Type B pancreatic cell (in vitro differentiated cells): Measurements from ENCODE around the gene CNTNAP1. TPM values are rescaled to one million over a fixed set of nuclear protein-coding genes. Genes with fewer than 3 reads are reported as not detected.

Experiments
- DNase-seq: peaks from one replicate; pipeline ENCODE4 v3.0.0; 2021; ENCODE audit warnings: mixed read lengths; ENCODE audit not compliant: unreplicated experiment; ENCODE audit errors: extremely low spot score
- H3K27ac Mint-ChIP-seq: 2 replicates; pipeline ENCODE4 v1.8.0; 2021; ENCODE audit warnings: mild to moderate bottlenecking, mixed read lengths
- H3K27me3 Mint-ChIP-seq: 2 replicates; pipeline ENCODE4 v1.8.0; 2021; ENCODE audit warnings: mixed read lengths
- H3K36me3 Mint-ChIP-seq: 2 replicates; pipeline ENCODE4 v1.8.0; 2021; ENCODE audit warnings: mixed read lengths
- H3K4me1 Mint-ChIP-seq: one replicate; pipeline ENCODE4 v1.8.0; 2021; ENCODE audit warnings: mixed read lengths; ENCODE audit not compliant: unreplicated experiment
- H3K4me3 Mint-ChIP-seq: 2 replicates; pipeline ENCODE4 v1.8.0; 2021; ENCODE audit warnings: mild to moderate bottlenecking, mixed read lengths
- H3K9me3 Mint-ChIP-seq: 2 replicates; pipeline ENCODE4 v1.8.0; 2021; ENCODE audit warnings: mixed read lengths
- total RNA-seq: library from RNA; stranded (reverse); gene quantifications from 2 replicates; pipeline ENCODE4 v1.2.1, GENCODE V29; 2021; ENCODE audit warnings: low replicate concordance
- TF ChIP-seq, protein P1 (sequence below): fragments of 200-600 bp; sonication (generic); conservative IDR thresholded peaks from 2 replicates; pipeline ENCODE4 v1.5.0; 2021; ENCODE audit warnings: antibody characterized with exemption, mild to moderate bottlenecking

The CNTNAP1 gene
- total RNA-seq, 1 donor from 2014 or later: 17.8 TPM

DNA sequence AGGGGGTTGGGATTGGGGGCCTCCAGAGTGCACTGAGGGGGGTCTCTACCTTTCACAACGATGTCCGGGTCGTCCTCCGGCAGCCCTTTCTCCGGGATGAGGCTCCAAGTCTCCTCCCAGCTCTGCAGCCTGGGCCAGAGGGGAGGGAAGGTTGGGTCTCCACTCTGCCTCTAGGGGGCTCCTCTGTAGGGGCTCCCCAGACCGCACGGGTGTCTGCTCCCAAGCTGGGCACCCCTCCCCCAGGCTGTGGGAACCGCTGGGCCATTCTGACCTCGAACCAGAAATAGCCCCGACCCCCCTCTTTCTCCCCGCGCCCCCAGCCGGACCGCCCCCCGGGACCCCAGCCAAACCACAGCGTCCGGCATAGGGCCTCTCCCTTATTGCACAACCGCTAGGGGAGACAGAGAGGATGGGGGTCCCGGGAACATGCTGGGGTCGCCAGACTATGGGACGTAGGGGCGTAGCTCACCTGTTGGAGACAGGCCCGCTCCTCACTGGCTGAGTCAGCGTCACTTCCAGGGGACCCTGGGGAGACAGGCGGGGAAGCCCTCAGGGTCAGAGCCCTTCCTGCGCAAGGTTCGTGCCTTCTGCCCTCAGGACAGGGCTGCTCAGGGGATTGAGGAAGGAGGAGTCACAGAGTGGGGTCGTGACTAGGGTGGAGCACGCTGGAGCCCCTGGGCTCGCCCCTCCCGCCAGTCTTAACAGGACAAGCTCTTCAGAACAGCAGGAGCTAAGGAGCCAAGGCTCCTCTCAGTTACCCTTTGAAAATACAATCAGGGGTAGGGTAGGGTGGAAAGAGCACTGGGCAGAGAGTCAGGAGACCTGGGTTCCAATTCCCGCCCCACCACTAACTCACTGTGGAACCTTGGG is 8.2 kb upstream of the CNTNAP1 start:
- Mint-ChIP-seq H3K36me3 (peaks cover 10% of the 10 kb centered on the region), H3K4me3 (peak overlapping the region; percentile 86), H3K4me1 (peaks cover 26% of the 10 kb centered on the region), H3K9me3 (no peaks in the 10 kb centered on the region), H3K27me3 (peaks cover 3% of the 10 kb centered on the region), H3K27ac (peak overlapping the region; percentile 84)
- no peak for DNase-seq
- TF ChIP-seq, protein P1, sequence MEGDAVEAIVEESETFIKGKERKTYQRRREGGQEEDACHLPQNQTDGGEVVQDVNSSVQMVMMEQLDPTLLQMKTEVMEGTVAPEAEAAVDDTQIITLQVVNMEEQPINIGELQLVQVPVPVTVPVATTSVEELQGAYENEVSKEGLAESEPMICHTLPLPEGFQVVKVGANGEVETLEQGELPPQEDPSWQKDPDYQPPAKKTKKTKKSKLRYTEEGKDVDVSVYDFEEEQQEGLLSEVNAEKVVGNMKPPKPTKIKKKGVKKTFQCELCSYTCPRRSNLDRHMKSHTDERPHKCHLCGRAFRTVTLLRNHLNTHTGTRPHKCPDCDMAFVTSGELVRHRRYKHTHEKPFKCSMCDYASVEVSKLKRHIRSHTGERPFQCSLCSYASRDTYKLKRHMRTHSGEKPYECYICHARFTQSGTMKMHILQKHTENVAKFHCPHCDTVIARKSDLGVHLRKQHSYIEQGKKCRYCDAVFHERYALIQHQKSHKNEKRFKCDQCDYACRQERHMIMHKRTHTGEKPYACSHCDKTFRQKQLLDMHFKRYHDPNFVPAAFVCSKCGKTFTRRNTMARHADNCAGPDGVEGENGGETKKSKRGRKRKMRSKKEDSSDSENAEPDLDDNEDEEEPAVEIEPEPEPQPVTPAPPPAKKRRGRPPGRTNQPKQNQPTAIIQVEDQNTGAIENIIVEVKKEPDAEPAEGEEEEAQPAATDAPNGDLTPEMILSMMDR: peak; percentile 62

DNA sequence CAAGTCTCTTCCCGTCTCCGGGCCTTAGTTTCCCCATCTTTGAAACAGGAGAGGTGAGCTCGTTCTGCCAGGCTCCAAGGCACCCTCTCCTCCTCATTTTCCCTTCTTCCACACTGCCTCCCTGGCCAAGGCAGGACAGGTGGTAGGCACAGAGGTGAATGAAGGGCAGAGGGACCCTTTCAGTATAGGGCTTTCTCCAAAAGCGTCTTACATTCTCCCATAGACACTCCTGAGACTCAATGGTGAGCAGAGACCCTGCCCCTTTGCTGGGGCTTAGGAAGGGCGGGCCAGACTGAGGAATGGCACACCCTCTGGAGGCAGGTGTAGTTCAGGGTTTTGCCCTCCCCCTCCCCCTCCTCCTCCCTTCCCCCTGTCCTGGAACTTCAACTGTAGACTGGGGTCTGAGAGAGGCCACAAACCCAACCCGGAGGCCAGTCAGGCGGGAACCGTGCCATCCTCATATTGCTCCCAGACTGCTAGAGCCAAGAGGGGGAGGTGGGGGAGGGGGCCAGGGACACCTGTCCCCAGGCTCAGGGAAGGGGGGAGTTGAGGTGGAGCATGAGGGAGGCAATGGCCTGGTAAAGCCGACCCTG is 7.5 kb upstream of the CNTNAP1 start:
- TF ChIP-seq, protein P1: no peak
- H3K4me1 Mint-ChIP-seq: peaks cover 29% of the 10 kb centered on the region
- no peak for DNase-seq
- peak overlapping the region; percentile 84 for H3K27ac Mint-ChIP-seq
- peak overlapping the region; percentile 86 for H3K4me3 Mint-ChIP-seq
- H3K27me3 Mint-ChIP-seq: peaks cover 3% of the 10 kb centered on the region
- H3K9me3 Mint-ChIP-seq: no peaks in the 10 kb centered on the region
- H3K36me3 Mint-ChIP-seq: peaks cover 6% of the 10 kb centered on the region

DNA sequence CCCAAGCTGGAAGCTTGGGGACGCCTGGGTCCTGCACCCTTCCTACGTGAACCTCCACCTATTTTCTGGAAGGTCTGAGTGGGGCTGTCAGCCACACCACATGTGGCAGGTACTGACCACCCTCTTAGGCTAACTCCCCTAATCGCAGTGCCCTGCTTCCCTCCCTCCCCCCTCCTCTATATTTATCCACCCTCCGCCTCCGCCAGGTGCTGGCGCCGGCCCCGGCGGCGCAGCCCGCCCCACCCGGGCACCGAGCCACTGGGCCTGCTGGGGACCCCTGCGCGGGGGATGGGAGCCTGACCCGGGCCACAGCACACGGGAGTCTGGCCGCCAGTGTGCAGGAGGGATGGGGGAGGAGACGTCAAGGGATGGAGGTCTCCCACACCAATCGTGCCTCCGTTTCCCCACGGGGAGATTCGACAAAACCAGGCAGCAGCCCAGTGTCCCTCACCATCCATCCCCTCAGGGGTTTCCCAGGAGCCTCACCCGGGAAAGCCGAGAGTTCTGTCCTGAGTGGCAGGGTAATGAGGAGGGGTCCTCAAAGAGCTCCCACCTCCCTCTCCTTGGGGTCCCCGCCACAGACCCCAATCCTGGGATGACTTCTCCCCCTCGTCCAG is 6.9 kb upstream of the CNTNAP1 start:
- DNase-seq: no peak
- peaks cover 6% of the 10 kb centered on the region for H3K36me3 Mint-ChIP-seq

DNA sequence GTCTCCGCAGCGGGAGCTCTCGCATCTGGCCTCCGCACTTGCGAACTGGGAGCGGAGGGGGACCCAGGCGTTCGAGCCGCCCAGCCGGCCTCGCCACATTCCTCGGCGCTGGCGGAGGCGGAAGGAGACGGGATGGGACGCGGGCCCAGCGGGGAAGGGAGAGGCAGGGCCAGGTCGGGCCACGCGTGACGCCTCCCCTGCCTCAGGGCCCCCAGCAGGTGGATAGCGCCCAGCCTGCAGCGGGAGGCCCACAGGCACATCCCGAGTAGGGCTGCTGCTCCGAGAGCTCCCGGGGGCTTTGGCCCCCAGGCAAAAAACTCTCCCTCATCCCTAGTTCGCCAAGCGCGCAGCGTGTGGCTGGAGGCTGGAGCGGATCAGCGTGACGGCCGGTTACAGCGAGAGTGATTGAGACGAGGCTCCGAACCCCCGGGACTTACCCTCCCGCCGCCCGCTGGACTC is 6.3 kb upstream of the CNTNAP1 start:
- DNase-seq: no peak
- H3K27me3 Mint-ChIP-seq: peaks cover 3% of the 10 kb centered on the region
- H3K4me3 Mint-ChIP-seq: peak overlapping the region; percentile 97

More for the DNA sequence above, 6.9 kb upstream of the CNTNAP1 start:
- TF ChIP-seq, protein P1: no peak
- H3K4me1 Mint-ChIP-seq: peaks cover 31% of the 10 kb centered on the region
- no peaks in the 10 kb centered on the region for H3K9me3 Mint-ChIP-seq
- peak overlapping the region; percentile 97 for H3K4me3 Mint-ChIP-seq
- H3K27ac Mint-ChIP-seq: peak overlapping the region; percentile 84
- peaks cover 3% of the 10 kb centered on the region for H3K27me3 Mint-ChIP-seq

DNA sequence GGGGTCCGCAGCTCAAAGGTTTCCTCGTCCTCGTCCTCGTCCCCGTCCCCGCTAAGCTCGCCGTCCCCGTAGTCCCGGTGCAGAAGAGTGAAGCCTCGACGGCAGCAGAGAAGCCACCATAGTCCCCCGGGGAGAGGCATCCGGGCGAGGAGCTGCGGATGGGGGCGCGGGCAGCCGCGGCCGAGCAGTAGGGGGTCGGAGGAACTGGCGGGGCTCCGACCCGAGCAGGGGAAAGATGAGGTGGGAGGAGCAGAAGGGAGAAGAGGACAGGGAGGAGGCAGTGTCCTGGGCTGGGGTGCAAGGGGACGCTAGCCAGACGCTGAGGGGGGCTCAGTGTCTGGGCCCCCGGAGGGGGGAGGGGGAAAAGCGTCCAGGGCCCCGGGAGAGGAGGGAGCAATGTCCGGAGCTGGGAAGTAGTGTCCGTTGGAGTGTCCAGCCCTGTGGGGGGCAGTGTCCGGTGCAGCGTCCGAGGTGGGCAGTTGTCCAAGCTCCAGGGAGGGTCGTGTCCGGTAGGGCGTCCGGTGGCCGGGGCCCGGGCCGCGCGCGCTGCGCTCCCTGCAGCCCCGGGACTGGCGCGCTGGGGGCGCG is 5.8 kb upstream of the CNTNAP1 start, which contains the start of gene PLEKHH3:
PLEKHH3 (minus strand) TSS at position 571 of the 588 bp plus-strand sequence; CDS start at position 140, 431 bp downstream.
- no peaks in the 10 kb centered on the region for H3K9me3 Mint-ChIP-seq
- no peak for DNase-seq

More for the DNA sequence above, 6.3 kb upstream of the CNTNAP1 start:
- H3K36me3 Mint-ChIP-seq: peaks cover 6% of the 10 kb centered on the region
- TF ChIP-seq, protein P1: no peak
- peak overlapping the region; percentile 83 for H3K27ac Mint-ChIP-seq
- no peaks in the 10 kb centered on the region for H3K9me3 Mint-ChIP-seq
- H3K4me1 Mint-ChIP-seq: peaks cover 34% of the 10 kb centered on the region

More for the DNA sequence above, 5.8 kb upstream of the CNTNAP1 start, which contains the start of gene PLEKHH3:
- peaks cover 35% of the 10 kb centered on the region for H3K4me1 Mint-ChIP-seq
- peak within 1 kb of the TSS; percentile 98 for H3K27ac Mint-ChIP-seq
- H3K36me3 Mint-ChIP-seq: peaks cover 4% of the 10 kb centered on the region
- peak within 1 kb of the TSS; percentile 97 for H3K4me3 Mint-ChIP-seq
- peaks cover 3% of the 10 kb centered on the region for H3K27me3 Mint-ChIP-seq
- TF ChIP-seq, protein P1: peak; percentile 51
